ENCODE measurements around the gene PLPPR1. TPM values are rescaled to one million over a fixed set of nuclear protein-coding genes. Genes with fewer than 3 reads are reported as not detected.

Gene PLPPR1
- polyA plus RNA-seq, 3 donors, result not detected

DNA sequence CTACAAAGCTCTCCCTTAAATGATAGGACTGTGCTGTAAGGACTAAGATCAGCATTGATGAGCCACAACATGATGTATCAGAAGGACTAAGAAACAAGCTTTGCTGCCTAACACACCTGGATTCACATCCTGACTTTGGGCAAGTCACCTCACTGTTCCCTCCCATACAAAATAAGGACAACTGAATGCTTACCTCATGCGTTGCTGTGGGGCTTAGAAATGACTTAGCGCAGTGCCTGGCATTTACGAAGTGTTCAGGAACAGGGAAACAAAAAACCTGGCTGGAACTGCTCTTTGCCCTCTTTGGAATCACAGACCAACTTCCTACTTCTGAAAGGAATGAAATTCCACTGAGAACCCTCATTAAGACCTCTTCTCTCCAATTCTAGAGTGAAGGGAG lies 242.6 kb downstream of the PLPPR1 start:
- no peaks in the 10 kb centered on the region for H3K36me3 Mint-ChIP-seq
- Histone ChIP-seq H3K27me3 (ENCODE audit: control insufficient read depth in 2 of 2, insufficient read depth in 2 of 2, low read length in 2 of 2) (no peaks in the 10 kb centered on the region), H3K4me1 (ENCODE audit: control insufficient read depth in 1 of 2, insufficient read depth in 2 of 2, low read length in 2 of 2) (no peaks in the 10 kb centered on the region), H3K9ac (ENCODE audit: insufficient read depth, low read length, poor library complexity, severe bottlenecking) (no peak overlapping the region), H3K79me2 (ENCODE audit: insufficient read depth, low read length) (no peaks in the 10 kb centered on the region), H3K36me3 (replicated peaks in 1 of 2; ENCODE audit: control insufficient read depth in 1 of 2, insufficient read depth in 2 of 2, low read length in 2 of 2) (no peaks in the 10 kb centered on the region), H3K4me3 (replicated peaks in 1 of 3; ENCODE audit: low read depth in 2 of 3, low read length in 3 of 3) (no peak overlapping the region), H3K4me2 (replicated peaks; ENCODE audit: extremely low read depth, low read length, poor library complexity, severe bottlenecking) (no peak overlapping the region), H4K20me1 (ENCODE audit: insufficient read depth, low read length) (no peaks in the 10 kb centered on the region), H3K27ac (ENCODE audit: low read depth in 1 of 2, low read length in 2 of 2) (no peak overlapping the region), H2AFZ (ENCODE audit: insufficient read depth, low read depth, low read length, poor library complexity, severe bottlenecking) (no peak overlapping the region), H3K9me3 (replicated peaks in 1 of 2; ENCODE audit: control insufficient read depth in 1 of 2, insufficient read depth in 1 of 2, low read length in 2 of 2) (peaks cover 0 to 3% of the 10 kb centered on the region in 2 donors)
- intact Hi-C loops (cut with micrococcal nuclease), result no loop called here
- H3K27me3 Mint-ChIP-seq (ENCODE audit: low read depth in 3 of 3), result peaks cover 0 to 2% (median 0%) of the 10 kb centered on the region in 3 donors
- no peaks in the 10 kb centered on the region for H3K4me1 Mint-ChIP-seq
- no peak overlapping the region for H3K4me3 Mint-ChIP-seq
- H3K9me3 Mint-ChIP-seq, result peaks cover 0 to 2% (median 0%) of the 10 kb centered on the region in 7 donors
- no peak for DNase-seq
- WGBS (ENCODE audit: insufficient coverage), result 75% methylated on average over 3 of the region's 3 CpGs
- H3K27ac Mint-ChIP-seq, result no peak overlapping the region
- TF ChIP-seq, protein P1, sequence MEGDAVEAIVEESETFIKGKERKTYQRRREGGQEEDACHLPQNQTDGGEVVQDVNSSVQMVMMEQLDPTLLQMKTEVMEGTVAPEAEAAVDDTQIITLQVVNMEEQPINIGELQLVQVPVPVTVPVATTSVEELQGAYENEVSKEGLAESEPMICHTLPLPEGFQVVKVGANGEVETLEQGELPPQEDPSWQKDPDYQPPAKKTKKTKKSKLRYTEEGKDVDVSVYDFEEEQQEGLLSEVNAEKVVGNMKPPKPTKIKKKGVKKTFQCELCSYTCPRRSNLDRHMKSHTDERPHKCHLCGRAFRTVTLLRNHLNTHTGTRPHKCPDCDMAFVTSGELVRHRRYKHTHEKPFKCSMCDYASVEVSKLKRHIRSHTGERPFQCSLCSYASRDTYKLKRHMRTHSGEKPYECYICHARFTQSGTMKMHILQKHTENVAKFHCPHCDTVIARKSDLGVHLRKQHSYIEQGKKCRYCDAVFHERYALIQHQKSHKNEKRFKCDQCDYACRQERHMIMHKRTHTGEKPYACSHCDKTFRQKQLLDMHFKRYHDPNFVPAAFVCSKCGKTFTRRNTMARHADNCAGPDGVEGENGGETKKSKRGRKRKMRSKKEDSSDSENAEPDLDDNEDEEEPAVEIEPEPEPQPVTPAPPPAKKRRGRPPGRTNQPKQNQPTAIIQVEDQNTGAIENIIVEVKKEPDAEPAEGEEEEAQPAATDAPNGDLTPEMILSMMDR (IDR thresholded peaks at IDR 0.05), result no peak

DNA sequence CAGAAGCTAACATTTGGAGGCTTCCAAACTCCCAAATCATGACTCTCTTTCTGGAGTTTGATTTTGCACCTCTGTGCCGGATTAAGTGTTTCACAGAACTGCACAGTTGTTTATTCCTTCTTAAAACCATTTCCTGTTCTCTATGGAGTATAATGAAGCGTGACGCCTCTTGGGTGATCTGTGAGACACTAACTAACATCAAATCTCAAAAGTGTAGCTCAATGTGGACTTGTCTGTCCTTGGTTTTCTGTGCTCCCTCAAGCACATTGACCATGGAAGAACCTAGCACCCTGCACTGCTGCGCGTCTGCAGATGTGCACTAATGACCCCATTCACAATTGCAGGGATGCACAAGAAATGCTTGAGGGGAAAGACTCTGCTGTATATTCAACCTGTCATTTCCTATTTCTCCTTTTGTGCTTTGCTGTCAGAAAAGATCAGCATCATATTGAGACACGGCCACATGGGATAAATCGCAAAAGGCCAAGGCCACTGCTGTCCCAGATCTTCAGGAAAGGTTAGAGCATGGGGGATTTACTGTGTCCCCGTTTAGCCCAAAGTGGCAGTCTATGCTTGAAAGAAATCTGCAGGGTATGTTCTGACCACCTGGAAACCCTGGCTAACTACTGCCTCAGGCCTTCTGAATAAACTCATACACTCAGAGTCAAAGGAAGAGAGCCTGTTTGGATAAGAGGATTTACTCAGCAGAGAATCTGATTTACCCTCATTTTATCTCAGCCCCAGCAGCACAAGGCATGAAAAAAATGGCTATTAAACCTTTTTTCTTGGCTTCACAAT lies 246.6 kb downstream of the PLPPR1 start:
- Mint-ChIP-seq H3K36me3 (no peaks in the 10 kb centered on the region), H3K9me3 (peaks cover 0 to 2% (median 0%) of the 10 kb centered on the region in 7 donors), H3K4me3 (no peak overlapping the region), H3K27me3 (ENCODE audit: low read depth in 3 of 3) (no peaks in the 10 kb centered on the region), H3K4me1 (no peaks in the 10 kb centered on the region), H3K27ac (no peak overlapping the region)
- H3K9me3 ChIP-seq (replicated peaks in 1 of 2; ENCODE audit: control insufficient read depth in 1 of 2, insufficient read depth in 1 of 2, low read length in 2 of 2), result peaks cover 0 to 4% of the 10 kb centered on the region in 2 donors
- H3K9ac ChIP-seq (ENCODE audit: insufficient read depth, low read length, poor library complexity, severe bottlenecking), result no peak overlapping the region
- intact Hi-C loops (cut with micrococcal nuclease), result no loop called here
- DNase-seq, result no peak
- H3K27me3 ChIP-seq (ENCODE audit: control insufficient read depth in 2 of 2, insufficient read depth in 2 of 2, low read length in 2 of 2), result no peaks in the 10 kb centered on the region
- no peak overlapping the region for H3K4me2 ChIP-seq (replicated peaks; ENCODE audit: extremely low read depth, low read length, poor library complexity, severe bottlenecking)
- no peak overlapping the region for H3K4me3 ChIP-seq (replicated peaks in 1 of 3; ENCODE audit: low read depth in 2 of 3, low read length in 3 of 3)
- no peaks in the 10 kb centered on the region for H3K36me3 ChIP-seq (replicated peaks in 1 of 2; ENCODE audit: control insufficient read depth in 1 of 2, insufficient read depth in 2 of 2, low read length in 2 of 2)
- TF ChIP-seq, protein P1 (IDR thresholded peaks at IDR 0.05), result no peak
- WGBS (ENCODE audit: insufficient coverage), result 96% methylated on average over 4 of the region's 8 CpGs
- no peak overlapping the region for H3K27ac ChIP-seq (ENCODE audit: low read depth in 1 of 2, low read length in 2 of 2)
- H3K4me1 ChIP-seq (ENCODE audit: control insufficient read depth in 1 of 2, insufficient read depth in 2 of 2, low read length in 2 of 2), result no peaks in the 10 kb centered on the region
- no peaks in the 10 kb centered on the region for H3K79me2 ChIP-seq (ENCODE audit: insufficient read depth, low read length)
- no peaks in the 10 kb centered on the region for H4K20me1 ChIP-seq (ENCODE audit: insufficient read depth, low read length)
- no peak overlapping the region for H2AFZ ChIP-seq (ENCODE audit: insufficient read depth, low read depth, low read length, poor library complexity, severe bottlenecking)

Data from CD14-positive monocyte (primary cell).